ENCODE measurements around the gene HSD17B7.

- TF ChIP-seq SP1 (CRISPR knock-in tag; conservative IDR thresholded peaks at IDR 0.05) (no peak), TP53 (CRISPR knock-in tag; IDR thresholded peaks at IDR 0.05) (no peak), TCF7 (CRISPR knock-in tag; IDR thresholded peaks at IDR 0.05; ENCODE audit: low read depth) (no peak), FOXK1 (CRISPR knock-in tag; IDR thresholded peaks at IDR 0.05) (no peak), TEAD1 (CRISPR knock-in tag; IDR thresholded peaks at IDR 0.05) (no peak), NR3C1 (CRISPR knock-in tag; conservative IDR thresholded peaks at IDR 0.05; ENCODE audit: low read depth) (no peak), CREB1 (CRISPR knock-in tag; IDR thresholded peaks at IDR 0.05) (no peak), HMGXB4 (CRISPR knock-in tag; IDR thresholded peaks at IDR 0.05) (no peak), MXD4 (CRISPR knock-in tag; IDR thresholded peaks at IDR 0.05; ENCODE audit: borderline replicate concordance) (no peak), ESRRA (CRISPR knock-in tag; IDR thresholded peaks at IDR 0.05; ENCODE audit: borderline replicate concordance) (no peak)
- TF ChIP-seq, protein P1, sequence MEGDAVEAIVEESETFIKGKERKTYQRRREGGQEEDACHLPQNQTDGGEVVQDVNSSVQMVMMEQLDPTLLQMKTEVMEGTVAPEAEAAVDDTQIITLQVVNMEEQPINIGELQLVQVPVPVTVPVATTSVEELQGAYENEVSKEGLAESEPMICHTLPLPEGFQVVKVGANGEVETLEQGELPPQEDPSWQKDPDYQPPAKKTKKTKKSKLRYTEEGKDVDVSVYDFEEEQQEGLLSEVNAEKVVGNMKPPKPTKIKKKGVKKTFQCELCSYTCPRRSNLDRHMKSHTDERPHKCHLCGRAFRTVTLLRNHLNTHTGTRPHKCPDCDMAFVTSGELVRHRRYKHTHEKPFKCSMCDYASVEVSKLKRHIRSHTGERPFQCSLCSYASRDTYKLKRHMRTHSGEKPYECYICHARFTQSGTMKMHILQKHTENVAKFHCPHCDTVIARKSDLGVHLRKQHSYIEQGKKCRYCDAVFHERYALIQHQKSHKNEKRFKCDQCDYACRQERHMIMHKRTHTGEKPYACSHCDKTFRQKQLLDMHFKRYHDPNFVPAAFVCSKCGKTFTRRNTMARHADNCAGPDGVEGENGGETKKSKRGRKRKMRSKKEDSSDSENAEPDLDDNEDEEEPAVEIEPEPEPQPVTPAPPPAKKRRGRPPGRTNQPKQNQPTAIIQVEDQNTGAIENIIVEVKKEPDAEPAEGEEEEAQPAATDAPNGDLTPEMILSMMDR (IDR thresholded peaks at IDR 0.05) = no peak
- TF ChIP-seq, protein P2, sequence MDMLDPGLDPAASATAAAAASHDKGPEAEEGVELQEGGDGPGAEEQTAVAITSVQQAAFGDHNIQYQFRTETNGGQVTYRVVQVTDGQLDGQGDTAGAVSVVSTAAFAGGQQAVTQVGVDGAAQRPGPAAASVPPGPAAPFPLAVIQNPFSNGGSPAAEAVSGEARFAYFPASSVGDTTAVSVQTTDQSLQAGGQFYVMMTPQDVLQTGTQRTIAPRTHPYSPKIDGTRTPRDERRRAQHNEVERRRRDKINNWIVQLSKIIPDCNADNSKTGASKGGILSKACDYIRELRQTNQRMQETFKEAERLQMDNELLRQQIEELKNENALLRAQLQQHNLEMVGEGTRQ (CRISPR knock-in tag; IDR thresholded peaks at IDR 0.05) = no peak
- TF ChIP-seq, protein P3, sequence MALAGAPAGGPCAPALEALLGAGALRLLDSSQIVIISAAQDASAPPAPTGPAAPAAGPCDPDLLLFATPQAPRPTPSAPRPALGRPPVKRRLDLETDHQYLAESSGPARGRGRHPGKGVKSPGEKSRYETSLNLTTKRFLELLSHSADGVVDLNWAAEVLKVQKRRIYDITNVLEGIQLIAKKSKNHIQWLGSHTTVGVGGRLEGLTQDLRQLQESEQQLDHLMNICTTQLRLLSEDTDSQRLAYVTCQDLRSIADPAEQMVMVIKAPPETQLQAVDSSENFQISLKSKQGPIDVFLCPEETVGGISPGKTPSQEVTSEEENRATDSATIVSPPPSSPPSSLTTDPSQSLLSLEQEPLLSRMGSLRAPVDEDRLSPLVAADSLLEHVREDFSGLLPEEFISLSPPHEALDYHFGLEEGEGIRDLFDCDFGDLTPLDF (CRISPR knock-in tag; IDR thresholded peaks at IDR 0.05) = no peak
- TF ChIP-seq, protein P4, sequence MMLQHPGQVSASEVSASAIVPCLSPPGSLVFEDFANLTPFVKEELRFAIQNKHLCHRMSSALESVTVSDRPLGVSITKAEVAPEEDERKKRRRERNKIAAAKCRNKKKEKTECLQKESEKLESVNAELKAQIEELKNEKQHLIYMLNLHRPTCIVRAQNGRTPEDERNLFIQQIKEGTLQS (CRISPR knock-in tag; conservative IDR thresholded peaks at IDR 0.05) = no peak
Observed at GRCh38 chr1:162740755-162741154, 49.7 kb upstream of the HSD17B7 start.

Measured in WTC11 (cell line).